Stimulated activated CD4-positive, alpha-beta T cell treated with anti-CD3 and anti-CD28 coated beads, Interleukin-4, amount 100 ng/mL, for 24 hours (primary cell): ENCODE measurements around the gene LIMS4.
"Not testable (repeated sequence)": the region's sequence is repeated elsewhere in the genome, so short reads cannot be mapped to it uniquely, and the experiment has no call there.

Source experiments
- DNase-seq: peaks from one replicate; pipeline ENCODE4 v3.0.0-alpha.2; 2020

LIMS4 gene

DNA sequence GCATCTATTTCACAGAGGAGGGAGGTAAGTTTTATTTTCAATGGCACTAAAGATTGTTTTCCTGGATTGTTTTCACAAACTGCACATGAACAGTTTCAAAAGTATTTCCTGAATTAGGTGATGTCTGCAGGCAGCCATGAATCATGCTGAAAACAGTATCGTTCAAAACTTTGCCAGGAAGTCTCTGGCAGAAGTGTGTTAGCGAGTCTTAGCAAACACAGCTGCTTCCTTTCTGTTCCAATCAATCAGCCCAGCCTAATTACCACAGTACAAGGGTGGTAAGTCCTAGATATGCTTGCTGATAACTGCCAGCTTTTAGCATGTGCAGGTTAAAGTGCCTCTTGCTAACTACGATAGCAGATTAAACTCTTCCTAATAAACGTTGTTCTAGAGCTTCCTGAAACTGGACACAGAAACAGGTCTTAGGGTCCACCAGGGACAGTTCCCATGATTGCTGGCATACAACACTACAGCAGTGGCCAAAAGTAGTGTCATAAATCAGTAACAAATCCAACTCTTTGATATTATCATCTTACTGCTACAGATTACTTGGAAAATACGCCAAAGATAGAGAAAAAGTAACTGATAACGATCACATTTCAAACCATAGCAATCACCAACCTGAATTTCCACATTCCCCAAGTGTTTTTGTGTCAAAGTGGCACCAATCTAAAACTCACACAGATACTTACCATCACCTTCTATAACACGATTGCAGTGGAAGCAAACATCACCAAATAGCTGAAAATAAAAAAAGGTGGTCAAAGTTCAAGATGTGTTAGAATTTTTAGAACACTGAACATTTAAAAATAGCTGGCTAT lies 23.3 kb downstream of the LIMS4 start:
- DNase-seq = not testable (repeated sequence)

- not testable (repeated sequence) for DNase-seq
Measured at GRCh38 chr2:110446644-110447043, 26.0 kb downstream of the LIMS4 start.

GRCh38 chr2:110443305-110444005 lies 29.2 kb downstream of the LIMS4 start:
- DNase-seq = not testable (repeated sequence)

GRCh38 chr2:110441905-110442304 lies 30.7 kb downstream of the LIMS4 start:
- DNase-seq = not testable (repeated sequence)

DNA sequence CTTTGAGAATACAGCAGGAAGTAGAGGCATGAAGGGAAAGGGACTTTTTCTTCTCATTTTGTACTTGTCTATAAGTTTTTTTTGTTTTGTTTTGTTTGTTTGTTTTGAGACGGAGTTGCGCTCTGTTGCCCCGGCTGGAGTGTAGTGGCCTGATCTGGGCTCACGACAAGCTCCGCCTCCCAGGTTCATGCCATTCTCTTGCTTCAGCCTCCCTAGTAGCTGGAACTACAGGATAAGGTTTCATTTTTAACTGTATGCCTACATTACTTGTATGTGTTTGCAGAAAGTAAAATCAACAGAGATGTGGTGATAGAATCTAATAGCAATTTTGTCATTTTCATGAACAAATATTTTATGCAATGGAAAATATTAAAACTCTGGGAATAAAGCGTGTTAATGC lies 38.1 kb downstream of the LIMS4 start:
- not testable (repeated sequence) for DNase-seq

DNA sequence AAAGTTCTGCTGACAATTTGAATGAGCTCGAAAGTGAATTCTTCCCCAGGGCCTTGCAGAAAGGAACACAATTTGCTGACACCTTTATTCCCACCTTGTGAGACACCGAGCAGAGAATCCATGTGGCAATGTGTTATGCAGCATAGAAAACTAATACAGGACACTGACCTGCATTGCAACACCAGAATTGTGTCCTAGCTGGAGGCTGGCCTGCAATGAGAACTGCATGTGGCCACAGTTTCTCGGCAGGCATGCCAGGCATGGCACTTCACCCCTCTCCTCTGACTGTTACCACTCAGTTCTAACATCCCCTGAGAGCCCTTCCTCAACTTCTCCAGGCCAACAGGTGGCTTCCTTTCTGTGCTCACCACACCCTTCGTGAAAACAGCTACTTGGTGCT lies 46.9 kb downstream of the LIMS4 start:
- not testable (repeated sequence) for DNase-seq

DNA sequence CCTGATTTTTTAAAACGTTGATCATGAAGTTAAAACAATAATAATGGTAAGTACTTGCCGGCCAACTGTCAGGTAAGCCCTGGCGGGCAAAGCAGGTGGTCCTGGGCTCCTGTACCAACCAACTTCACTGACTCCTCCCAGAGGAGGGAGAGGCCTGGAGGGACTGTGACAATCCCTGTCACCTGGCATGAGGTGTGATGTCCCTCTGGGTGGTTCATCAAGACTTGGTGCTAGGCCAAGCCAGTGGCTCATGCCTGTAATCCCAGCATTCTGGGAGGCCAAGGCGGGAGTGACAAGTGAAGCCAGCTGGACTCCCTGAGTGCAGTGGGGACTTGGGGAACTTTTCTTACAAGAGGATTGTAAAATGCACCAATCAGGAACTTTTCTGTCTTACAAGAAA lies 48.2 kb downstream of the LIMS4 start:
- not testable (repeated sequence) for DNase-seq

DNA sequence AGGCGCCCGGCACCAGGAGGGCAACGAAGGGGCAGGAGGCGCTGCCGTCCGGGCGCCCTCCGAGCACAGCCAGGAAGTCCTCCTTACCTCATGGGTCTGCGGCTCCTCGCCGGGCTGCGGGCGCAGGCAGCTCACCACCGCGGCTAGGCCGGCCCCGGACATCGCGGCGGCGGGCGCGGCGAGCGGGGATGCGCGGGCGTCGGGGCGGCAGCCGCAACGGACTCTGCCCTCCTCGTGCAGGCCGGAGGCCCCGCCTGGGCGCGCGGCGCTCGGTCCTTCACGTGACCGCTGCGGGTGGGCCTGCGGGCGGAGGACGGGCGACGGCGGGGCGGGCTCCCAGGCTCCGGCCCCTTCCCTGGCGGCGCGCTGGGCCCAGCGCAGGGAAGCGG lies 49.0 kb downstream of the LIMS4 start:
- DNase-seq = not testable (repeated sequence)

DNA sequence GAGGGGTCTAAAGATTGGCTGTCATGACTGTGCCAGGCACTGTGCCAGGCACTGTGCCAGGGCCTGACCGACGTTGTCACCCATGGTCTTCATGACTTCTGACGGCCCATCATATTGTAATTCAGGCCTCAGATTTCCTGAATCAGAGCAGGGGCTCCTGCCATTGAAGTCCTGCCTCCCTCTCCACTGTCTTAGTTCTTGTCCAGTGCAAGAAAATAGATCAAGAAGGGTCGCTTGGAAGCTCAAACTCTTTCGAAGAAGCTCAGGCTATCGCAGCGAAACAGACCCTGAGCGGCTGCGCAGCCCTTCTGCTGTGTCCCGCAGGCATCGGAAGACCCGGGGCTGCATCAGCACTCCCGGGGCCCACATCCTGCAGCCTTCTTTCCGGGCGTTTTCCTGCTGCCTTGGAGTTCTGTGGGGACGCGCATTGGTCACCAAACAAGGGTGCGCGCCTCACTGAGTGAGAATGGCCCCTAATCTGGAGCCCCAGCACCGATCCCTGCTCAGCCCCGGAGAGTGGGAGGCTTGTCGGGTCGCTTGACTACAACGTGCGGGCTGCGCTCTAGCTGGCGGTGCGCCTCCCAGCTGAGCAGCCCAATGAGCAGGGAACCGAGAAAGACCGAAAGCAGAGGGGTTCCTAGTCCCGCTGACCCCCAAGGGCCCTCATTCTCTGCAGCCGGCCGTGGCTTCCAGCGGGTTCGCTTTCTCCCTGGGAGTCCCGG lies 49.6 kb downstream of the LIMS4 start:
- not testable (repeated sequence) for DNase-seq

GRCh38 chr2:110420641-110421354 lies 51.8 kb downstream of the LIMS4 start:
- not testable (repeated sequence) for DNase-seq

DNA sequence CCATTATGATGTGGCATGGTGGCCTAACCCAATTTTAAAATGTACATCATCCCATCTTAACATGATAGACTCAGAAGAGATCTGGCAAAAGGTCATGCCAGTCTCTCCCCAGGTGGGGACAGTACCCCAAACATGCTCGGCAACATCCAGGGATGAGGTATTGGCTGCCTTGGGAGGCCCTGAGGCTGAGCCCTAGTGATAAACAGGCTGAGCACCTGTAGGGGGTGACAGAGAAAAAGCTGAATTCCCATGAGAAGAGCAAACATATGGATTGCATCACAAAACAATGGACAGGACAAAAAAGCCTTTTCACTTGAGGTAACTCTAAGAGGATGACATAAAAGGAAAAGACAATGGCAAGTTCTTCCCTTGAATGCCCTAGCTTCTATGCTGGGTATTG lies 65.5 kb downstream of the LIMS4 start:
- not testable (repeated sequence) for DNase-seq

DNA sequence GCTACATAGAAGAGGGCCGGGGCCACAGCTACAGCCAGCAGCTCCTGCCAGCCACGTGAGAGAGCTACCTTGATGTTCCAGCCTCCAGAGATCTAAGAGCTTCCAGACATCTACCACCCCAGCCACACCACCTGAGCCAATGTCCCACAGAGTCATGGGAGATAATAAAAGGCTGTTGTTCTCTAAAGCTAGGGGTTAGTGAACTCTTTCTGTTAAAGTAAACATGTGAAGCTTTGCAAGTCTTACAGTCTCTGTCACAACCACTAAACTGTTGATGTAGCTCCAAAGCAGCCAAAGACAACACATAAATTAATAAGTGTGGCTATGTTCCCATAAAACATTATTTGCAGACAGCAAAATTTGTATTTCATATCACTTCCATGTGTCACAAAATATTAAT lies 67.6 kb downstream of the LIMS4 start:
- not testable (repeated sequence) for DNase-seq

DNA sequence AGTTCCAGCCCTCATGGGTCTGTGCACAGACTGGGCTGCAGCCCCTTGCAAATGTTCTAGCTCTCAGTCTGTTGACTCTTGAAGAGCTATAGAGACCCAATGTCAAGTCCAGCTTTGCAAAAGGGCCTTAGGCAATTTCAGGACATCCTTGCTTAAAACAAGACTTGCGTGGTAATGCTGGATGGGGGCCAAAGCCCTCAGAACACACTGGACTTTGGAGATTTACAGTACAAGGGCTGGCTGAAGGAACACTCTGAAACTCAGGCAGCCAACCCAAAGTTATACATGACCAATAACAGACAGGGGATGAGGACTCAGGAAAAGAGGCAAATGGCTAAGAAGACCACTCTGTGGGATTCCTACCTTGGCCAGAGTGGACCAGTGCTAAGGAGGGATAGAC lies 68.4 kb downstream of the LIMS4 start:
- not testable (repeated sequence) for DNase-seq

DNA sequence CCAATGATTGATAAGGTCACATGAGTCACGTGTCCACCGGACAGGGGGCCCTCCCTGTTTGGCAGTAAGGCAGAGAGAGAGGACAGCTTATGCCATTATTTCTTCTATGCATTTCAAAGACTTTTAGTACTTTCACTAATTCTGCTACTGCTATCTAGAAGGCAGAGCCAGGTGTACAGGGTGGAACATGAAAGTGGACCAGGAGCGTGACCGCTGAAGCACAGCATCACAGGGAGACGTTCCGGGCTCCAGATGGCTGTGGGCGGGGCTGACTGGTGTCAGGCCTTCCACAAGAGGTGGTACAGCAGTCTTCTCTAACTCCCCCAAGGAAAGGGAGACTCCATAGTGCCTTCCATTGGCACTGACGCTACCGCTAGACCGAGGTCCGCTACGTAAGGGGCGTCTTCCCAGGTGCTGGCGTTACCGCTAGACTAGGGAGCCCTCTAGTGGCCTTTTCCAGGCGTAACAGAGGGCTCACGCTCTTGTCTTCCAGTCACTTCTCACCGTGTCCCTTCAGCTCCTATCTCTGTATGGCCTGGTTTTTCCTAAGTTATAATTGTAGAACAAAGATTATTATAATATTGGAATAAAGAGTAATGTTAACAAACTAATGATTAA lies 71.5 kb downstream of the LIMS4 start:
- DNase-seq = not testable (repeated sequence)

- DNase-seq = not testable (repeated sequence)
Measured at GRCh38 chr2:110399378-110399777, 73.2 kb downstream of the LIMS4 start.

GRCh38 chr2:110395990-110396389 lies 76.6 kb downstream of the LIMS4 start:
- DNase-seq = not testable (repeated sequence)
